ENCODE results near the gene RNF34. TPM values are rescaled to one million over a fixed set of nuclear protein-coding genes. Genes with fewer than 3 reads are reported as not detected.

Gene RNF34
- total and polyA plus RNA-seq, 2 donors (not counting 3 experiments of a cell fraction or from before 2014, with no cell fraction given), result 37.6 to 51.1 TPM

- FAIRE-seq (no peak), DNase-seq (ENCODE audit: low read depth, low spot score) (no peak)
- H3K4me3 ChIP-seq (replicated peaks in 1 of 3; ENCODE audit: insufficient read depth in 1 of 3, low read depth in 1 of 3, low read length in 3 of 3), result no peak overlapping the region
- no peaks in the 10 kb centered on the region for H3K4me1 ChIP-seq (ENCODE audit: control insufficient read depth, extremely low read depth, insufficient read depth, low read length)
- H3K9ac ChIP-seq (replicated peaks; ENCODE audit: extremely low read depth, insufficient read depth, low read length), result no peak overlapping the region
- H4K20me1 ChIP-seq (replicated peaks; ENCODE audit: control insufficient read depth, extremely low read depth, insufficient read depth, low read length), result no peaks in the 10 kb centered on the region
- H3K9me3 ChIP-seq (replicated peaks; ENCODE audit: control insufficient read depth, insufficient read depth, low read length), result no peaks in the 10 kb centered on the region
- ChIA-PET POLR2A (no interaction called here), CTCF (interaction anchor here (0.6 to 8.5 kb wide), 28 partner anchors 10 to 382 kb away, joined by 3 to 110 read pairs (median 5); partner anchors contain the start of gene ANAPC5)
- no peak overlapping the region for H3K27ac ChIP-seq (ENCODE audit: insufficient read depth, low read depth, low read length)
- H3K79me2 ChIP-seq (ENCODE audit: control insufficient read depth, insufficient read depth, low read length), result no peaks in the 10 kb centered on the region
- TF ChIP-seq GATA2 (IDR thresholded peaks at IDR 0.05; ENCODE audit: insufficient read depth, insufficient read length, low read depth, low read length), result no peak
- TF ChIP-seq MAX (IDR thresholded peaks at IDR 0.05; ENCODE audit: insufficient read depth, insufficient read length), result no peak
- TF ChIP-seq CTCF (IDR thresholded peaks at IDR 0.05; ENCODE audit: extremely low read depth in 1 of 2, insufficient read depth in 1 of 2, low read depth in 1 of 2, low read length in 2 of 2), result no peak
- no peak for TF ChIP-seq MYC (IDR thresholded peaks at IDR 0.05; ENCODE audit: low read depth, low read length)
- no peak for TF ChIP-seq JUN (IDR thresholded peaks at IDR 0.05; ENCODE audit: borderline replicate concordance, insufficient read depth, insufficient read length, low read depth)
- no peak for TF ChIP-seq POLR2A (IDR thresholded peaks at IDR 0.05; ENCODE audit: low read depth, low read length)
- no peak for TF ChIP-seq EZH2 (IDR thresholded peaks at IDR 0.05; ENCODE audit: borderline replicate concordance, low read depth, low read length, severe bottlenecking)
- no peak overlapping the region for H2AFZ ChIP-seq (ENCODE audit: low read depth, low read length)
- intact Hi-C loops (cut with micrococcal nuclease), result loop anchor here (5.0 kb wide), 1 partner anchor 90 kb away; the partner anchor contains the start of gene ANAPC5
- no peaks in the 10 kb centered on the region for H3K27me3 ChIP-seq (ENCODE audit: control insufficient read depth in 2 of 2, insufficient read depth in 2 of 2, low read length in 2 of 2)
- no TSS peak for BruUV-seq (replicated peaks)
- no peak overlapping the region for H3K4me2 ChIP-seq (ENCODE audit: insufficient read depth, low read length)
- H3K9me1 ChIP-seq (replicated peaks; ENCODE audit: control insufficient read depth, extremely low read depth, insufficient read depth, low read length), result no peaks in the 10 kb centered on the region
- dilution Hi-C loops (cut with MboI; ENCODE audit: extremely low pct_ligation_motif_present, low sequenced_read_pairs), result no loop called here
- H3K36me3 ChIP-seq (ENCODE audit: control insufficient read depth in 2 of 2, extremely low read depth in 1 of 2, insufficient read depth in 2 of 2, low read length in 2 of 2), result peaks cover 3 to 26% of the 10 kb centered on the region in 2 experiments
These were observed 42.4 kb downstream of the RNF34 start for GRCh38 chr12:121442028-121442948.

Measured in endothelial cell of umbilical vein (primary cell).